OCI-LY1 (cell line): Measurements from ENCODE around the gene RPL36AL.
"Not testable (repeated sequence)": the region's sequence is repeated elsewhere in the genome, so short reads cannot be mapped to it uniquely, and the experiment has no call there.

Experiments
- H2AFZ ChIP-seq: fragments of 200-600 bp; sonication (generic), shearing (Covaris generic); 2 replicates; pipeline ENCODE4 v1.6.0; 2014; ENCODE audit warnings: antibody characterized with exemption, mild to moderate bottlenecking, low read length
- H3F3A ChIP-seq: fragments of 200-600 bp; sonication (generic), shearing (Covaris generic); 2 replicates; pipeline ENCODE4 v1.6.0; 2014; ENCODE audit warnings: mild to moderate bottlenecking, antibody characterized with exemption, low read length, moderate library complexity; ENCODE audit not compliant: insufficient read depth
- H3K27ac ChIP-seq: fragments of 200-600 bp; sonication (generic); 2 replicates; pipeline ENCODE4 v1.5.1; 2014; ENCODE audit warnings: low read length, mixed run types, mild to moderate bottlenecking, low read depth; ENCODE audit not compliant: poor library complexity, severe bottlenecking
- H3K27me3 ChIP-seq: fragments of 200-600 bp; sonication (generic); 2 replicates; pipeline ENCODE4 v1.6.0; 2014; ENCODE audit warnings: antibody characterized with exemption, mild to moderate bottlenecking, low read length, moderate library complexity; ENCODE audit not compliant: insufficient read depth
- H3K36me3 ChIP-seq: fragments of 200-600 bp; sonication (generic); 2 replicates; pipeline ENCODE4 v1.6.1; 2014; ENCODE audit warnings: mild to moderate bottlenecking, antibody characterized with exemption, low read length, moderate library complexity, mixed read lengths; ENCODE audit not compliant: insufficient read depth
- H3K4me1 ChIP-seq: fragments of 200-600 bp; sonication (generic); 2 replicates; pipeline ENCODE4 v1.5.1; 2014; ENCODE audit warnings: mild to moderate bottlenecking, low read length, moderate library complexity; ENCODE audit not compliant: insufficient read depth, severe bottlenecking
- H3K4me2 ChIP-seq: fragments of 200-600 bp; sonication (generic), shearing (Covaris generic); 2 replicates; pipeline ENCODE4 v1.6.1; 2014; ENCODE audit warnings: low read length
- H3K4me3 ChIP-seq: fragments of 200-600 bp; sonication (generic); 2 replicates; pipeline ENCODE4 v1.5.1; 2014; ENCODE audit warnings: low read length, low read depth, mild to moderate bottlenecking, mixed read lengths; ENCODE audit not compliant: poor library complexity, severe bottlenecking
- H3K79me2 ChIP-seq: fragments of 200-600 bp; shearing (Covaris generic); 2 replicates; pipeline ENCODE4 v1.6.1; 2016; ENCODE audit warnings: mixed run types, low read length, mixed read lengths; ENCODE audit not compliant: insufficient read depth
- H3K9ac ChIP-seq: fragments of 200-600 bp; sonication (generic), shearing (Covaris generic); 2 replicates; pipeline ENCODE4 v1.6.1; 2014; ENCODE audit warnings: mild to moderate bottlenecking, low read length, mixed read lengths
- H3K9me2 ChIP-seq: fragments of 200-600 bp; sonication (generic), shearing (Covaris generic); 2 replicates; pipeline ENCODE4 v1.6.1; 2014; ENCODE audit warnings: low read depth, mild to moderate bottlenecking, low read length, mixed read lengths
- H3K9me3 ChIP-seq: fragments of 200-600 bp; shearing (Covaris generic); 2 replicates; pipeline ENCODE4 v1.6.1; 2014; ENCODE audit warnings: low read length, mixed read lengths
- H4K20me1 ChIP-seq: fragments of 200-600 bp; sonication (generic), shearing (Covaris generic); 2 replicates; pipeline ENCODE4 v1.6.0; 2016; ENCODE audit warnings: mild to moderate bottlenecking, low read length; ENCODE audit not compliant: insufficient read depth
- CTCF ChIP-seq: fragments of 200-600 bp; sonication (generic), shearing (Covaris generic); IDR thresholded peaks from 2 replicates; pipeline ENCODE4 v1.5.1; 2017; ENCODE audit warnings: mild to moderate bottlenecking, antibody characterized with exemption, low read length, moderate library complexity, mixed read lengths
- EZH2 ChIP-seq: fragments of 200-600 bp; sonication (generic), shearing (Covaris generic); IDR thresholded peaks from 2 replicates; pipeline ENCODE4 v1.8.0; 2017; ENCODE audit warnings: borderline replicate concordance, mixed run types, mild to moderate bottlenecking, antibody characterized with exemption, low read length, moderate library complexity, mixed read lengths

RPL36AL gene

GRCh38 chr14:49621114-49621881 lies 872 bp upstream of the RPL36AL start:
- Histone ChIP-seq H3F3A (peaks cover 9% of the 10 kb centered on the region; the same call in 1 of the 2 replicates), H3K4me1 (peaks cover 48% of the 10 kb centered on the region), H3K79me2 (peaks cover 55% of the 10 kb centered on the region), H2AFZ (no peak overlapping the region), H3K27ac (peak overlapping the region; percentile 85), H3K9me2 (no peaks in the 10 kb centered on the region), H3K36me3 (peaks cover 59% of the 10 kb centered on the region), H3K9ac (peak overlapping the region; percentile 91), H3K9me3 (no peaks in the 10 kb centered on the region), H3K4me3 (peak overlapping the region; percentile 85), H4K20me1 (no peaks in the 10 kb centered on the region), H3K27me3 (no peaks in the 10 kb centered on the region), H3K4me2 (peak overlapping the region; percentile 94)
- no peak for TF ChIP-seq CTCF
- no peak for TF ChIP-seq EZH2

- peak overlapping the region; percentile 85 for H3K4me3 ChIP-seq
- H3K27ac ChIP-seq = peak overlapping the region; percentile 85
- peaks cover 55% of the 10 kb centered on the region for H3K79me2 ChIP-seq
- peaks cover 48% of the 10 kb centered on the region for H3K4me1 ChIP-seq
- no peaks in the 10 kb centered on the region for H3K9me2 ChIP-seq
- H3K27me3 ChIP-seq = no peaks in the 10 kb centered on the region
- no peaks in the 10 kb centered on the region for H3K9me3 ChIP-seq
- no peaks in the 10 kb centered on the region for H4K20me1 ChIP-seq
- TF ChIP-seq EZH2 = no peak
- no peak for TF ChIP-seq CTCF
- peaks cover 3% of the 10 kb centered on the region; the same call in 1 of the 2 replicates for H3F3A ChIP-seq
- peak overlapping the region; percentile 71 for H3K4me2 ChIP-seq
- no peak overlapping the region for H2AFZ ChIP-seq
- peak overlapping the region; percentile 91 for H3K9ac ChIP-seq
- peaks cover 63% of the 10 kb centered on the region for H3K36me3 ChIP-seq
These were observed 696 bp downstream of the RPL36AL start for GRCh38 chr14:49619730-49620129.

- H3K4me3 ChIP-seq = peak overlapping the region; percentile 85
- not testable (repeated sequence) for H2AFZ ChIP-seq, H3K9me3 ChIP-seq, H3K27me3 ChIP-seq, H3K9me2 ChIP-seq, H3F3A ChIP-seq, H4K20me1 ChIP-seq
- peak overlapping the region; percentile 71 for H3K4me2 ChIP-seq
- H3K4me1 ChIP-seq = peaks cover 45% of the 10 kb centered on the region
- H3K36me3 ChIP-seq = peaks cover 65% of the 10 kb centered on the region
- peak overlapping the region; percentile 91 for H3K9ac ChIP-seq
- peaks cover 50% of the 10 kb centered on the region for H3K79me2 ChIP-seq
- peak overlapping the region; percentile 85 for H3K27ac ChIP-seq
These were observed 1.2 kb downstream of the RPL36AL start for GRCh38 chr14:49619273-49619672.
